Retinal pigment epithelial cell (primary cell): Measurements from ENCODE around the gene LIPK.

ENCODE experiments used
- DNase-seq: peaks from one replicate; pipeline ENCODE4 v3.0.0-alpha.2; 2010; ENCODE audit warnings: low read depth
- H3K4me3 ChIP-seq: 2 replicates; pipeline ENCODE4 v1.5.1; 2011; ENCODE audit warnings: mild to moderate bottlenecking, low read length, control low read depth, moderate library complexity
- CTCF ChIP-seq: conservative IDR thresholded peaks from 2 replicates; pipeline ENCODE4 v1.5.1; 2011; ENCODE audit warnings: low read depth, low read length, control low read depth, inconsistent platforms

Gene LIPK

GRCh38 chr10:88762906-88763305, 56.9 kb downstream of the LIPK start:
- no peak overlapping the region for H3K4me3 ChIP-seq
- no peak for DNase-seq
- TF ChIP-seq CTCF, result no peak

GRCh38 chr10:88763441-88763840, 57.4 kb downstream of the LIPK start:
- no peak for TF ChIP-seq CTCF
- no peak for DNase-seq
- no peak overlapping the region for H3K4me3 ChIP-seq

- no peak for DNase-seq
- H3K4me3 ChIP-seq, result no peak overlapping the region
- TF ChIP-seq CTCF, result no peak
These were observed 58.1 kb downstream of the LIPK start for GRCh38 chr10:88764110-88764509.

GRCh38 chr10:88765816-88766215, 59.8 kb downstream of the LIPK start:
- TF ChIP-seq CTCF, result no peak

GRCh38 chr10:88769384-88769783, 63.3 kb downstream of the LIPK start:
- no peak for TF ChIP-seq CTCF
- DNase-seq, result no peak
- H3K4me3 ChIP-seq, result no peak overlapping the region

More at GRCh38 chr10:88765816-88766215, 59.8 kb downstream of the LIPK start:
- no peak overlapping the region for H3K4me3 ChIP-seq
- no peak for DNase-seq

GRCh38 chr10:88781206-88781605, 75.2 kb downstream of the LIPK start:
- TF ChIP-seq CTCF, result no peak

GRCh38 chr10:88782222-88782621, 76.2 kb downstream of the LIPK start:
- H3K4me3 ChIP-seq, result no peak overlapping the region
- no peak for DNase-seq
- TF ChIP-seq CTCF, result no peak

More at GRCh38 chr10:88781206-88781605, 75.2 kb downstream of the LIPK start:
- DNase-seq, result no peak
- no peak overlapping the region for H3K4me3 ChIP-seq
